MM.1S (cell line): Measurements from ENCODE around the gene THEM4.

Source experiments
- DNase-seq: peaks from one replicate; pipeline ENCODE4 v3.0.0-alpha.2; 2015
- H2AFZ ChIP-seq: fragments of 300-600 bp; sonication (generic); 2 replicates; pipeline ENCODE4 v1.6.0; 2016; ENCODE audit warnings: antibody characterized with exemption, low read length
- H3F3A ChIP-seq: fragments of 300-600 bp; sonication (generic); 2 replicates; pipeline ENCODE4 v1.6.1; 2016; ENCODE audit warnings: mild to moderate bottlenecking, antibody characterized with exemption, low read length, moderate library complexity, mixed read lengths; ENCODE audit not compliant: insufficient read depth
- H3K27ac ChIP-seq: fragments of 300-600 bp; sonication (generic); 2 replicates; pipeline ENCODE4 v1.5.1; 2016; ENCODE audit warnings: mild to moderate bottlenecking, low read length
- H3K27me3 ChIP-seq: fragments of 300-600 bp; sonication (generic); replicated peaks from 2 replicates; pipeline ENCODE4 v1.6.0; 2016; ENCODE audit warnings: low read length; ENCODE audit not compliant: insufficient read depth
- H3K36me3 ChIP-seq: fragments of 300-600 bp; sonication (generic); replicated peaks from 2 replicates; pipeline ENCODE4 v1.6.1; 2016; ENCODE audit warnings: mild to moderate bottlenecking, low read length, mixed read lengths; ENCODE audit not compliant: insufficient read depth
- H3K4me1 ChIP-seq: fragments of 300-600 bp; sonication (generic); 2 replicates; pipeline ENCODE4 v1.6.1; 2016; ENCODE audit warnings: low read length, mixed read lengths
- H3K4me2 ChIP-seq: fragments of 300-600 bp; sonication (generic); 2 replicates; pipeline ENCODE4 v1.6.0; 2016; ENCODE audit warnings: low read depth, low read length
- H3K4me3 ChIP-seq: fragments of 300-600 bp; sonication (generic); 2 replicates; pipeline ENCODE4 v1.5.1; 2016; ENCODE audit warnings: low read length, mixed read lengths
- H3K79me2 ChIP-seq: fragments of 300-600 bp; sonication (generic); 2 replicates; pipeline ENCODE4 v1.6.1; 2016; ENCODE audit warnings: mixed run types, low read length, mixed read lengths
- H3K9ac ChIP-seq: fragments of 300-600 bp; sonication (generic); 2 replicates; pipeline ENCODE4 v1.6.1; 2016; ENCODE audit warnings: low read length, mixed read lengths
- H3K9me2 ChIP-seq: fragments of 300-600 bp; sonication (generic); replicated peaks from 2 replicates; pipeline ENCODE4 v1.6.1; 2016; ENCODE audit warnings: mild to moderate bottlenecking, low read length, mixed read lengths; ENCODE audit not compliant: insufficient read depth
- H3K9me3 ChIP-seq: fragments of 300-600 bp; sonication (generic); replicated peaks from 2 replicates; pipeline ENCODE4 v1.6.1; 2016; ENCODE audit warnings: mild to moderate bottlenecking, low read length, mixed read lengths; ENCODE audit not compliant: insufficient read depth
- H4K20me1 ChIP-seq: fragments of 300-600 bp; sonication (generic); 2 replicates; pipeline ENCODE4 v1.6.1; 2016; ENCODE audit warnings: mild to moderate bottlenecking, low read length, moderate library complexity, mixed read lengths; ENCODE audit not compliant: insufficient read depth
- CTCF ChIP-seq: fragments of 300-600 bp; sonication (generic); IDR thresholded peaks from 2 replicates; pipeline ENCODE4 v1.5.1; 2016; ENCODE audit warnings: antibody characterized with exemption, low read length, mixed read lengths
- EZH2 ChIP-seq: fragments of 300-600 bp; sonication (generic); optimal IDR thresholded peaks from 2 replicates; pipeline ENCODE3; 2017; ENCODE audit warnings: low read depth, mild to moderate bottlenecking, antibody characterized with exemption, low read length, mixed read lengths
- EZH2phosphoT487 ChIP-seq: fragments of 300-600 bp; sonication (generic); IDR thresholded peaks from 2 replicates; pipeline ENCODE4 v1.6.1; 2018; ENCODE audit warnings: antibody characterized with exemption, low read length

Gene THEM4

DNA sequence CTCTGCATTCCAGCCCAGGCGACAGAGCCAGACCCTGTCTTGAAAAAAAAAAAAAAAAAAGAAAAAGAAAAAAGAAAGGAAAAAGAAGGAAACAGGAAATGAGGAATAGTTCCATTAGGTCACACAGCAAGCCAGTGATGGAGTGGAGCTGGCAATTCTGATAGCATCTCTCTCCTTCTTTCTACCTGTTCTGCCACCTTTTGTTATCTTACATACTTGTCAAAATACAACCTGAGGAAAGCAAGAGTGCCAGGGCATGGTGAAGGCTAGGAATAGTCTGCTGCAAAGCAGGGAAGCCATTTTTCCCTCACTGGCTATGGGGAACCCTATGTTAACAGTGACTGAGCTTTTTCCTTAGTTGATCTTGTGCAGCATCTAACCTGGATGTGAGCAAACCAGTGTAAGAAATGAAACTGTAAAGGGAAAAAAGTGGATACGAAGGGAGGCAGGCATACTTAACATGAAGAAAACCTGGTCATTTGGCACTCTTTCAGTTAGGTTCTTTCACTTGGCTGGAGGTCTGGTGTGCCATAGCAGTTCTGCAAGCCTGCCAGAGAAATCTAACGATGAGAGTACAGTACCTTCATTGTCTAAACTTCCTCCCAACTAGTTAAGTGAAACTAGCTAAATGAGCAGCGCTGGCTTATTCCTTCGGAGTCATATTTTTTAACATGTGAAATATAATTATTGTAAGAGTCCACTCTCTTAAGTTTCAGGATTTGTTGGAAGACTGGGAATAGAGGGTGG is 37.9 kb downstream of the THEM4 start:
- Histone ChIP-seq H3K9me2 (no peaks in the 10 kb centered on the region), H3K4me1 (peaks cover 8% of the 10 kb centered on the region), H3K9ac (no peak overlapping the region), H3K9me3 (no peaks in the 10 kb centered on the region), H3K27ac (no peak overlapping the region), H4K20me1 (no peaks in the 10 kb centered on the region), H3K79me2 (no peaks in the 10 kb centered on the region), H3K4me3 (no peak overlapping the region), H3K27me3 (no peaks in the 10 kb centered on the region), H3F3A (no peaks in the 10 kb centered on the region), H3K36me3 (no peaks in the 10 kb centered on the region), H3K4me2 (no peak overlapping the region), H2AFZ (no peak overlapping the region)
- no peak for DNase-seq
- TF ChIP-seq EZH2phosphoT487 (no peak), CTCF (no peak), EZH2 (no peak)

DNA sequence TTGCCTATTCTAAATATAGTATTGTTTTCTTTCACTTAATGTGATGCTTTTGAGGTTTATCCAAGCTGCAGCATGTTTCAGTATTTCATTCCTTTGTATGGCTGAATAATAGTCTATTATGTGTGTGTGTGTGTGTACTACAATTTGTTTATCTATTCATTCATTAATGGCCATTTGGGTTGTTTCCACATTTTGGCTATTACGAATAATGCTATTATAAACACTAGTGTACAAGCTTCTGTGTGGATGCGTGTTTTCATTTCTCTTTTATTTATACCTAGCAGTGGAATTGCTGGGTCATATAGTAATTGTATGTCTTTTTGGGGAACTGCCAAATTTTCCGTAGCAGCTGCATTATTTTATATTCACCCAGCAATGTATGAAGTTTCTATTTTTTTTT is 40.8 kb downstream of the THEM4 start:
- DNase-seq, result no peak
- H3K9ac ChIP-seq, result no peak overlapping the region
- no peak overlapping the region for H2AFZ ChIP-seq
- H3K9me2 ChIP-seq, result no peaks in the 10 kb centered on the region
- H3K27me3 ChIP-seq, result no peaks in the 10 kb centered on the region
- H3K9me3 ChIP-seq, result no peaks in the 10 kb centered on the region
- no peak for TF ChIP-seq CTCF
- no peak for TF ChIP-seq EZH2
- TF ChIP-seq EZH2phosphoT487, result no peak
- H3K4me2 ChIP-seq, result no peak overlapping the region
- H3K36me3 ChIP-seq, result no peaks in the 10 kb centered on the region
- no peak overlapping the region for H3K27ac ChIP-seq
- no peaks in the 10 kb centered on the region for H3F3A ChIP-seq
- no peaks in the 10 kb centered on the region for H4K20me1 ChIP-seq
- no peaks in the 10 kb centered on the region for H3K4me1 ChIP-seq
- H3K4me3 ChIP-seq, result no peak overlapping the region
- no peaks in the 10 kb centered on the region for H3K79me2 ChIP-seq

DNA sequence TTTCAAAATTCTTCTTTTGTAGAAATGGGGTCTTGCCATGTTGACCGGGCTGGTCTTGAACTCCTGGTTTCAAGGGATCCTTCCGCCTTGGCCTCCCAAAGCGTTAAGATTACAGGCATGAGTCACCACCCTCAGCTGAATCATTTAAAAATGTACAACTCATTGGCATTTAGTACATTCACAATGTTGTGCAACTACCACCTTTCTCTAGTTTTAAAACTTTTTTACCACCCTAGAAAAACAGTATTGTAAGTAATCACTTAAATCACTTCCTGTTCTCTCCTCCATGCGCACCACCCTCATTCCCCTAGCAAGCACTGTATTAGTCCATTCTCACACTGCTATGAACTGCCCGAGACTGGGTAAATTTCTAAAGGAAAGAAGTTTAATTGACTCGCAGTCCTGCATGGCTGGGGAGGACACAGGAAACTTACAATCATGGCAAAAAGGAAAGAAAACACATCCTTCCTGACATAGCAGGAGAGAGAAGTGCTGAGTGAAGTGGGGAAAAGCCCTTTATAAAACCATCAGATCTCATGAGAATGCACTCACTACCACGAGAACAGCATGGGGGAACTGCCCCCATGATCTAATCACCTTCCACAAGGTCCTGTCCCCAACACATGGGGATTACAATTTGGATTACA is 41.4 kb downstream of the THEM4 start:
- no peak for TF ChIP-seq EZH2
- no peak for TF ChIP-seq CTCF
- TF ChIP-seq EZH2phosphoT487, result no peak
- Histone ChIP-seq H3K4me3 (no peak overlapping the region), H3K36me3 (no peaks in the 10 kb centered on the region)

More for the DNA sequence above, 41.4 kb downstream of the THEM4 start:
- H3K9me2 ChIP-seq, result no peaks in the 10 kb centered on the region
- no peaks in the 10 kb centered on the region for H3F3A ChIP-seq
- H3K4me1 ChIP-seq, result peaks cover 4% of the 10 kb centered on the region
- no peaks in the 10 kb centered on the region for H3K79me2 ChIP-seq
- H3K9me3 ChIP-seq, result no peaks in the 10 kb centered on the region
- no peak overlapping the region for H3K27ac ChIP-seq
- no peaks in the 10 kb centered on the region for H3K27me3 ChIP-seq
- no peak overlapping the region for H3K4me2 ChIP-seq
- H3K9ac ChIP-seq, result no peak overlapping the region
- no peaks in the 10 kb centered on the region for H4K20me1 ChIP-seq
- no peak for DNase-seq
- H2AFZ ChIP-seq, result no peak overlapping the region
